SKM-1 treated with dmso at 0.1 percent for 144 hours (cell line): ENCODE measurements around the gene RAD51B.
"Not testable (repeated sequence)": the region's sequence is repeated elsewhere in the genome, so short reads cannot be mapped to it uniquely, and the experiment has no call there.

Experiments used
- DNase-seq: peaks from one replicate; lab custom pipeline; 2025; ENCODE audit not compliant: unreplicated experiment; lab: John Stamatoyannopoulos, UW

The RAD51B gene

GRCh38 chr14:68109132-68109900 is 289.7 kb downstream of the RAD51B start:
- DNase-seq: no peak

GRCh38 chr14:68111097-68111852 is 291.7 kb downstream of the RAD51B start:
- no peak for DNase-seq

DNA sequence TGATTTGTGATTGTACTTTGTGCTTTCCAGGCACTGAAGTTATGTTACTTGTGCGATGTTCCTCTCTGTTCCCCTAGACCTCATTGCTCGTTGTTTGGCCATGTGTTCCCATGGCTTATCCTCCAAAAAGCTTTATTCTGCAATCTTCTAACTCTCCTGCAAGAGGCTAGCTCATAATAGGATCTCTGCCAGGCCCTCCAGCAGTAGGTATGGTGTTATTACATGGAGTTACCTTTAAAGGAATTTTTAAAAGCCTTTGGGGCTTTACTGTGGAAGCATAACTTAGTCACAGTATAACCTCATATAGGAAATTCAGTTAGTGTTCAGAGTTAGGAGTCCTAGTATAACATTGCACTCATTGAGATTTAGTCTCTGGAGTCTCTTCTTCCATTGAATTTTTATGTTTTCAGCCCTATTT is 292.3 kb downstream of the RAD51B start:
- no peak for DNase-seq

DNA sequence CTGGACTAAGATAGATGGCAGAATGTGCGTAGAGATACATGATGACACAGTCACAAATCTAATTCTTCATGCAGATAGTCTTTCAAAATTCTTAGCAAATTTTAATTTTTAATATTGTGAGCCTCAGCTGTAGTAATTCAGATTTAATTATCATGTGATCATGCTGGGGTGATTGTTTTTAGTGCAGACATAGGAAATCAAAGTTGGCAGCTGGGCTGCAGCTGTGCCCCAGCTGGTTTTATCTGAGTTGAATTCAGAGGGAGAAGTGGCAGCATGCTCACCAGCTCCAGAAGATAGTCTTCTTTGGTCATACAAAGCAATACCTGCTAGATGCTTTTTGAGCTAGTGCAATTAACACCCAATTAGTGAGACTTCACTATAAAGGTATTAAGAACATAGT is 292.9 kb downstream of the RAD51B start:
- no peak for DNase-seq

- no peak for DNase-seq
Measured at GRCh38 chr14:68113343-68113930, 293.9 kb downstream of the RAD51B start.

DNA sequence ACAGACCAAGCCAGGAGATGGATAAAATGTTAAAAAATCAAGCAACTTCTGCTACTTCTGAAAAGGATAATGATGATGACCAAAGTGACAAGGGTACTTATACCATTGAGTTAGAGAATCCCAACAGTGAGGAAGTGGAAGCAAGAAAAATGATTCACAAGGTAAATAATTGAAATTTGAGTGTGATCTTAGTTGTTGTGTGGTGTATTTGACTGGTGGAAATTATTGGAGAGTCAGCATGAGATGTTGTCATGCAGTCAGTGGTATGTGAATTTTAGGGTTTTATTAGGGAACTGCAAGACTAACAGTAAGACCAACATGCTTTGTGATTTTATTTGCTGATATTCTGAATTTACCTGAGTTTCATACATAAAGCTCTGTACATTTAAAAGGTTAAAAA is 296.4 kb downstream of the RAD51B start:
- DNase-seq: not testable (repeated sequence)

GRCh38 chr14:68122651-68123050 is 303.1 kb downstream of the RAD51B start:
- DNase-seq: no peak

DNA sequence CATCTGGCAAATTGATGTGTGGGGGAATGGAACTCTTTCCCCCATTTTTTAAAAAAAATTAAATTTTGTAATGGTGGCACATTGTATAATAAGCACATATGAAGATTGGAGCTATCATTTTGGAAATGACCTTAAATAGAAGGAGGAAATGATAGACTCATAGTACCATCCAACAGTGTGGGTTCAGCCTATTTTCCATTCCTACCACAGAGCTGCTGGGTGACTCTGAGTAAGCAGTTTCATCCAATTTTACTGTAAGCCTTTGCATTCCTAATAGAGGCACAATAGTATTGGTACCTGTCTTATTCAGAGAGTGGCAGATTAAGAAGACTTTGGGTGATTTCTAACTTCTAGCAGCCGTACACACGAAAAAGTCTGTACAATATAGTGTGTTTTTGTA is 304.5 kb downstream of the RAD51B start:
- DNase-seq: no peak

GRCh38 chr14:68124979-68125731 is 305.6 kb downstream of the RAD51B start:
- no peak for DNase-seq

- no peak for DNase-seq
Measured at GRCh38 chr14:68127166-68127565, 307.6 kb downstream of the RAD51B start.

DNA sequence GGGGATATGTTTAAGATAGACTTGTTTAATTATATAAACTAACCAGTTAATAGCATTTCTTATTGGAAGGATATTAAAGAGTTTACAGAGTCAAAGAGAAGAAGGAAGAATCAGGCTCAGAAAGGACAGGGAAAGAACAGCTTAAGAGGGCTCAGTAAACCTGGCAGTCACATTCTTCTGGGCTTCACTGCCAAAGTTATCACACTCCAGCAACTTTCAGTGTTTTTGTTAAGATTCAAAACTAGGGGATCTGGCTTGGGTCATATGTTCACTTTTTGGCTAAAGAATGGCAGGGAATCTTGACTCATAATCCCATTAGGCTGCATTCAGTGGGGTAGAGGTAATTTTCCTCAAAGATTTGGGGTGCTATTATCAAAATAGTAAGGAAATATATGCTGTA is 312.3 kb downstream of the RAD51B start:
- DNase-seq: no peak

GRCh38 chr14:68132563-68133121 is 313.1 kb downstream of the RAD51B start:
- no peak for DNase-seq

DNA sequence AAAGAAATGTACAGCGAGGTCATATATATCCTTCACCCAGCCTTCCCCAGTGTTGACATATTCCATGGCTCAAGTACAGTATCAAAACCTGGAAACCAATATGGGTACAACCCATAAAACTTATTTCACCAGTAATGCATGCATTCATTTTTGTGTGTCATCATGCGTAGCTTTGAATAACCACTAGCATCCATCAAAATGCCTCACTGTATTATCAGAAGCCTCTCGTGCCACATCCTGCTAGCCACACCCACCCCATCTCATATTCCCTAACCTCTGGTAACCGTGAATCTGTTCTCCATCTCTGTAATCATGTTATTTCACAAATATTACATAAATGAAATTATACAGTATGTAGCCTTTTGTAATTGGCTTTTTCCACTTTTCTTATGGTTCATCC is 314.3 kb downstream of the RAD51B start:
- no peak for DNase-seq

- DNase-seq: no peak
Measured at GRCh38 chr14:68135028-68135427, 315.4 kb downstream of the RAD51B start.

- no peak for DNase-seq
Measured at GRCh38 chr14:68135566-68135965, 316.0 kb downstream of the RAD51B start.

DNA sequence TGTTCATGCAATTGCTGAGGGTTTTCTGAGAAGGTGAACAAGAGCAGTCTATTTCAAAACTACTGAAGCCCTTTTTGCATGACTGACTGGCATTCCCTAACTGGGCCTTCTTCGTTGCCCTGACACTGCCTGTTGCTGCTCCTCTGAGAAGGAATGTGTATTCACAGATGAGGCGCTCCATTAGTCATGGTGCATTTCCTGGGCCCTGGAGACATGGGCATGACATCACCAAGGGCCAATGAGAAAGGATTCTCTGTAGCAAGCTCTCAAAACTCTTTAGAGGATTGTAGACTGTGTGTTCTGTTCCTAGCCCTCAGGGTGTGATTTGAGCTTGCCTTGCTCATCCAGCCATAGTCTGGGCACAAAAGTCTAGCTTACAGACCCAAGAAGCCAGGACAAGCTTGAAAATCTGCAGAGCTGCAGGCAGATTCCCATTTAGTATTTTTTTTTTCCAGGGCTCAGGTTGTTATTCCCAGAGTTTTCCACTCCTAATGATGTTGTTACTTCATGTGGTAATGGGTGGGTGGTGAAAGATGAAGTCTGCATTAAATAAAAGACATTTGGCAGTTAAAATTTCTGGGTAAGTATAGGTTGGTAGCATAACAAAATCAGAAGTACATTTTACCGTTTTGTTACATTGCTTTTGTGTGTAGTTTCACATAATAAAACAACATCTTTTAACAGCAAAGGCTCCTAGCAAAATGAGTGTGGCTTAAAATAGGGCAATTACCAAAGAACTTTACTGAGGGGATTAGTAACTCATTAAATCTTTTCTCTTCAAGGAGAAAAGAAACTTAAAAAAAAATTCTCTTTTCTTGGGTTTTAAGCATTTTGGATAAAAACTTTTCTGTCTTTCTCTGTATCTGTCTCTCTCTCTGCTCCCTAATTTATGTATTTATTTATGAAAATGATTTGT is 318.4 kb downstream of the RAD51B start:
- DNase-seq: no peak

GRCh38 chr14:68139431-68140075 is 320.0 kb downstream of the RAD51B start:
- DNase-seq: no peak

DNA sequence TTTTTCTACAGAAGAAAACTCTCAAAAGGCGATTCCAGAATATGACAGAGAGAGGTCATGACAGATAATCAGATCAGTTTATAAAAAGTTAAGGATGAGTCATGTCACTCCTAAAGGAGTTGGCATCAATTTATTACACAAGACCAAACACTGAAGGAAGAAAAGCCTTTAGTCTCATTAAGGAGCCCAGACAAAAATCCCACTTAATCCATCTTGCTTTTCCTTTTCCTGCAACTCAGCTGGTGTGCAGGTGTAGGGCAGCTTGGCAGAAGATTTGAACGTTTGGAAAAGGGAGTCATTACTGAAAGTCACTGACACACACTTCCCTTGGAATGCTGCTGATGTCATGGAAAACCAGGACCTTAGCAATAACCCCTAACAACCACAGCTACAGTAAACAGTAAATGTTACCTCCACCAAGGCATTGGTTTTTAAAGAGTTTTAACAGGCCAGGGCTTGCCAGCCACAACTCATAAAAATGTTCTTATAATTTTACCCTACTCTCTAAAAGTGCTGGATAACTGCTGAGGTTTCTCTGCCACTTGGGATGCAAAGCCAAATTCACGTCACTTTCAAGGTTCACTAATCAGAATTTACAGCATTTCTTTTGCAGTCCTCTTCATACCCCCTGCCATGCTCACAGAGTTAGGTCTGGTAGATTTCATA is 320.6 kb downstream of the RAD51B start:
- DNase-seq: no peak

DNA sequence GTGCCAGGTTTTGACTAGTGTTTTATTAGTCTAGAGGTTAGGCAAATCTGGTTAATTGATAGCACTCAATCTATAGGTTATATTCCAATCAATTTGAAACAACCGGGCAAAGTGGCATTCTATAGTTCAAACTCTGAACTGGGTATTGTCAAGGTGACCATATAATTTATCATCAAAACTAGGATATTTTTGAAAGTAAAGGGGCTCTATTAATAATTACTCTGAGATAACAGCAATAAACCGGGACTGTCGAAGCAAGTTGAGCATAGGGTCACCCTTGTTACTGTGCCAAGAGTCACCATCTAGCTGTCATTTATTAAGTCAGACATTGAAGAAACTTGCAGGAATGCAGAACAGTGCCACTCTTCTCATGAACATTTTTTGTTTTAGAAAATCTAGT is 321.2 kb downstream of the RAD51B start:
- DNase-seq: no peak
